ENCODE data around the gene BBX. TPM values are rescaled to one million over a fixed set of nuclear protein-coding genes. Genes with fewer than 3 reads are reported as not detected.

Gene BBX
- total RNA-seq: 43.8 TPM
- long read RNA-seq, full-length matches to known transcripts: 3 of 52 reads
- long read RNA-seq, partial matches to known transcripts: 32 of 52 reads
- long read RNA-seq, other reads (novel, unspliced or antisense): 17 of 52 reads

- peak; percentile 96 for ATAC-seq
- DNase-seq: peak; percentile 94
- intact Hi-C loops (cut with micrococcal nuclease): loop anchor here (10.0 kb wide), 1 partner anchor 98 kb away; no protein-coding TSS in a partner anchor
Observed at GRCh38 chr3:107522510-107523288, at the start of gene BBX. BBX (plus strand) TSS chr3:107522962; CDS start chr3:107710461, 187,499 bp downstream.

GRCh38 chr3:107476462-107476861, 46.3 kb upstream of the BBX start:
- DNase-seq (no peak), ATAC-seq (no peak)
- intact Hi-C loops (cut with micrococcal nuclease): no loop called here

GRCh38 chr3:107487490-107487889, 35.3 kb upstream of the BBX start:
- DNase-seq (no peak), ATAC-seq (no peak)
- intact Hi-C loops (cut with micrococcal nuclease): no loop called here

- intact Hi-C loops (cut with micrococcal nuclease): no loop called here
- DNase-seq: no peak
- ATAC-seq: no peak
Observed at GRCh38 chr3:107488942-107489341, 33.8 kb upstream of the BBX start.

- intact Hi-C loops (cut with micrococcal nuclease): no loop called here
- no peak for DNase-seq
- ATAC-seq: no peak
Observed at GRCh38 chr3:107493134-107493533, 29.6 kb upstream of the BBX start.

- ATAC-seq (no peak), DNase-seq (no peak)
- intact Hi-C loops (cut with micrococcal nuclease): no loop called here
Observed at GRCh38 chr3:107496855-107497254, 25.9 kb upstream of the BBX start.

GRCh38 chr3:107498646-107499045, 24.1 kb upstream of the BBX start:
- DNase-seq: no peak
- intact Hi-C loops (cut with micrococcal nuclease): no loop called here
- ATAC-seq: no peak

GRCh38 chr3:107506458-107506857, 16.3 kb upstream of the BBX start:
- no peak for DNase-seq
- intact Hi-C loops (cut with micrococcal nuclease): no loop called here
- no peak for ATAC-seq

- ATAC-seq (no peak), DNase-seq (no peak)
- intact Hi-C loops (cut with micrococcal nuclease): no loop called here
Observed at GRCh38 chr3:107508331-107508730, 14.4 kb upstream of the BBX start.

GRCh38 chr3:107512108-107512507, 10.7 kb upstream of the BBX start:
- ATAC-seq (no peak), DNase-seq (no peak)
- intact Hi-C loops (cut with micrococcal nuclease): no loop called here

GRCh38 chr3:107514453-107514852, 8.3 kb upstream of the BBX start:
- intact Hi-C loops (cut with micrococcal nuclease): no loop called here
- no peak for DNase-seq
- no peak for ATAC-seq

GRCh38 chr3:107516475-107516874, 6.3 kb upstream of the BBX start:
- DNase-seq: no peak
- ATAC-seq: no peak
- intact Hi-C loops (cut with micrococcal nuclease): no loop called here

GRCh38 chr3:107520535-107520934, 2.2 kb upstream of the BBX start:
- no peak for ATAC-seq
- intact Hi-C loops (cut with micrococcal nuclease): loop anchor here (10.0 kb wide), 1 partner anchor 96 kb away; no protein-coding TSS in a partner anchor
- no peak for DNase-seq

- DNase-seq (no peak), ATAC-seq (no peak)
- intact Hi-C loops (cut with micrococcal nuclease): loop anchor here (10.0 kb wide), 1 partner anchor 97 kb away; no protein-coding TSS in a partner anchor
Observed at GRCh38 chr3:107521469-107522059, 1.2 kb upstream of the BBX start.

GRCh38 chr3:107523289-107523538, 452 bp downstream of the BBX start:
- ATAC-seq: peak; percentile 73
- intact Hi-C loops (cut with micrococcal nuclease): loop anchor here (10.0 kb wide), 1 partner anchor 98 kb away; no protein-coding TSS in a partner anchor
- DNase-seq: peak; percentile 72

- intact Hi-C loops (cut with micrococcal nuclease): loop anchor here (10.0 kb wide), 1 partner anchor 99 kb away; no protein-coding TSS in a partner anchor
- DNase-seq (peak; percentile 19), ATAC-seq (peak; percentile 44)
Observed at GRCh38 chr3:107523539-107524325, 970 bp downstream of the BBX start.

- intact Hi-C loops (cut with micrococcal nuclease): loop anchor here (10.0 kb wide), 1 partner anchor 100 kb away; no protein-coding TSS in a partner anchor
- ATAC-seq (no peak), DNase-seq (no peak)
Observed at GRCh38 chr3:107524326-107524840, 1.6 kb downstream of the BBX start.

GRCh38 chr3:107524841-107525643, 2.3 kb downstream of the BBX start:
- intact Hi-C loops (cut with micrococcal nuclease): loop anchor here (10.0 kb wide), 1 partner anchor 100 kb away; no protein-coding TSS in a partner anchor
- DNase-seq (peak; percentile 66), ATAC-seq (peak; percentile 14)

Data from left ventricle myocardium superior (tissue), 1 donor.